Brain microvascular endothelial cell (primary cell): ENCODE measurements around the gene ACP6.

Experiments used
- DNase-seq: peaks from one replicate; pipeline ENCODE4 v3.0.0-alpha.2; 2020
- H3K27ac ChIP-seq: fragments of 250-450 bp; sonication (Bioruptor Pico); 2 replicates; pipeline ENCODE4 v1.5.1; 2020; ENCODE audit warnings: mild to moderate bottlenecking, moderate library complexity
- H3K27me3 ChIP-seq: fragments of 250-450 bp; sonication (Bioruptor Pico); replicated peaks from 2 replicates; pipeline ENCODE4 v1.5.1; 2020; ENCODE audit warnings: mild to moderate bottlenecking
- H3K36me3 ChIP-seq: fragments of 250-450 bp; sonication (Bioruptor Pico); replicated peaks from 2 replicates; pipeline ENCODE4 v1.5.1; 2020; ENCODE audit warnings: mild to moderate bottlenecking
- H3K4me3 ChIP-seq: 2 replicates; pipeline ENCODE4 v1.5.1; 2011; ENCODE audit warnings: low read depth, mild to moderate bottlenecking, control low read depth, low read length, moderate library complexity
- CTCF ChIP-seq: IDR thresholded peaks from 2 replicates; pipeline ENCODE4 v1.5.1; 2011; ENCODE audit warnings: low read depth, mild to moderate bottlenecking, moderate library complexity, low read length, control low read depth, inconsistent platforms; ENCODE audit errors: missing control alignments
- in situ Hi-C: cut with HindIII; loops from 2 replicates; pipeline ENCODE4 v1.10.0; 2017; ENCODE audit warnings: low sequenced_read_pairs, low pct_ligation_motif_present

ACP6 gene

GRCh38 chr1:147625362-147625995 lies 44.8 kb downstream of the ACP6 start:
- Histone ChIP-seq H3K4me3 (no peak overlapping the region), H3K27ac (no peak overlapping the region), H3K36me3 (peaks cover 13% of the 10 kb centered on the region), H3K27me3 (no peaks in the 10 kb centered on the region)
- in situ Hi-C loops: no loop called here
- peak; percentile 18 for TF ChIP-seq CTCF
- DNase-seq: no peak

GRCh38 chr1:147624529-147624928 lies 45.8 kb downstream of the ACP6 start:
- Histone ChIP-seq H3K4me3 (no peak overlapping the region), H3K27me3 (no peaks in the 10 kb centered on the region), H3K27ac (no peak overlapping the region), H3K36me3 (peaks cover 20% of the 10 kb centered on the region)
- DNase-seq: no peak
- in situ Hi-C loops: no loop called here
- no peak for TF ChIP-seq CTCF

- TF ChIP-seq CTCF: no peak
- in situ Hi-C loops: no loop called here
- H3K36me3 ChIP-seq: peaks cover 25% of the 10 kb centered on the region
These were observed 46.3 kb downstream of the ACP6 start for GRCh38 chr1:147624011-147624410.

GRCh38 chr1:147622731-147623130 lies 47.6 kb downstream of the ACP6 start:
- Histone ChIP-seq H3K27ac (no peak overlapping the region), H3K4me3 (no peak overlapping the region), H3K27me3 (no peaks in the 10 kb centered on the region), H3K36me3 (peaks cover 34% of the 10 kb centered on the region)
- no peak for TF ChIP-seq CTCF
- DNase-seq: peak; percentile 14
- in situ Hi-C loops: no loop called here

More at GRCh38 chr1:147624011-147624410, 46.3 kb downstream of the ACP6 start:
- H3K27me3 ChIP-seq: no peaks in the 10 kb centered on the region
- no peak overlapping the region for H3K4me3 ChIP-seq
- no peak for DNase-seq
- H3K27ac ChIP-seq: no peak overlapping the region

GRCh38 chr1:147620543-147620942 lies 49.8 kb downstream of the ACP6 start:
- Histone ChIP-seq H3K4me3 (no peak overlapping the region), H3K36me3 (peaks cover 48% of the 10 kb centered on the region), H3K27me3 (no peaks in the 10 kb centered on the region), H3K27ac (no peak overlapping the region)
- DNase-seq: no peak
- TF ChIP-seq CTCF: no peak
- in situ Hi-C loops: no loop called here

GRCh38 chr1:147619741-147620140 lies 50.6 kb downstream of the ACP6 start:
- Histone ChIP-seq H3K27ac (no peak overlapping the region), H3K27me3 (no peaks in the 10 kb centered on the region), H3K4me3 (no peak overlapping the region), H3K36me3 (peaks cover 54% of the 10 kb centered on the region)
- in situ Hi-C loops: no loop called here
- no peak for DNase-seq
- TF ChIP-seq CTCF: no peak
